WTC11 (cell line): ENCODE results near the gene CIBAR2. TPM values are rescaled to one million over a fixed set of nuclear protein-coding genes. Genes with fewer than 3 reads are reported as not detected.

Experiments
- ATAC-seq: fragments of 200-7000 bp; cut with Tn5 transposase; 2 replicates; pipeline ENCODE4 v1.10.0; 2021; ENCODE audit warnings: mild to moderate bottlenecking, moderate library complexity
- CTCF ChIA-PET: fragments of 300-600 bp; sonication (Branson Sonifier 250); formaldehyde crosslinking; loops from one replicate; lab custom pipeline; 2021; ENCODE audit warnings: antibody characterized with exemption; lab: Charles Lee
- POLR2A ChIA-PET: fragments of 350-600 bp; sonication (Branson Sonifier 250); formaldehyde crosslinking; loops from one replicate; lab custom pipeline; 2021; ENCODE audit warnings: antibody characterized with exemption; lab: Charles Lee
- DNase-seq: peaks from one replicate; pipeline ENCODE4 v3.0.0; 2021; ENCODE audit warnings: low spot score
- H3K27ac Mint-ChIP-seq: 2 replicates; pipeline ENCODE4 v1.8.0; 2021; ENCODE audit warnings: mixed read lengths
- H3K27me3 Mint-ChIP-seq: 2 replicates; pipeline ENCODE4 v1.8.0; 2021; ENCODE audit warnings: low read depth, mild to moderate bottlenecking, moderate library complexity, mixed read lengths
- H3K36me3 Mint-ChIP-seq: 2 replicates; pipeline ENCODE4 v1.8.0; 2021; ENCODE audit warnings: mixed read lengths
- H3K4me1 Mint-ChIP-seq: 2 replicates; pipeline ENCODE4 v1.8.0; 2022; ENCODE audit warnings: mixed read lengths
- H3K4me3 Mint-ChIP-seq: 2 replicates; pipeline ENCODE4 v1.8.0; 2021; ENCODE audit warnings: mild to moderate bottlenecking, moderate library complexity, mixed read lengths
- H3K9me3 Mint-ChIP-seq: 2 replicates; pipeline ENCODE4 v1.8.0; 2021; ENCODE audit warnings: mixed read lengths
- AR ChIP-seq: fragments of 250-450 bp; sonication (Bioruptor Pico); IDR thresholded peaks from 2 replicates; pipeline ENCODE4 v1.9.0; 2021; ENCODE audit warnings: mild to moderate bottlenecking
- ARID4B ChIP-seq: sonication (generic); formaldehyde crosslinking; IDR thresholded peaks from 2 replicates; pipeline ENCODE4 v1.8.0; 2023; ENCODE audit warnings: missing genetic modification reagents, mild to moderate bottlenecking, borderline replicate concordance
- ATF2 ChIP-seq: sonication (generic); formaldehyde crosslinking; IDR thresholded peaks from 2 replicates; pipeline ENCODE4 v1.8.1; 2022; ENCODE audit warnings: low read depth, missing genetic modification reagents, borderline replicate concordance
- ATF3 ChIP-seq: sonication (generic); formaldehyde crosslinking; conservative IDR thresholded peaks from 2 replicates; pipeline ENCODE4 v1.8.1; 2022; ENCODE audit warnings: mild to moderate bottlenecking, missing genetic modification reagents
- CTCF ChIP-seq: fragments of 200-600 bp; IDR thresholded peaks from 2 replicates; pipeline ENCODE4 v1.8.0; 2022; ENCODE audit warnings: antibody characterized with exemption
- ERG ChIP-seq: fragments of 250-450 bp; sonication (Bioruptor Pico); IDR thresholded peaks from 2 replicates; pipeline ENCODE4 v1.8.0; 2021; ENCODE audit warnings: mild to moderate bottlenecking
- ETV6 ChIP-seq: sonication (generic); formaldehyde crosslinking; IDR thresholded peaks from 2 replicates; pipeline ENCODE4 v1.8.1; 2022; ENCODE audit warnings: mild to moderate bottlenecking, missing genetic modification reagents
- MAX ChIP-seq: sonication (generic); formaldehyde crosslinking; IDR thresholded peaks from 2 replicates; pipeline ENCODE4 v1.8.0; 2022; ENCODE audit warnings: mild to moderate bottlenecking, missing genetic modification reagents
- NFE2L1 ChIP-seq: sonication (generic); formaldehyde crosslinking; IDR thresholded peaks from 2 replicates; pipeline ENCODE4 v1.8.1; 2023; ENCODE audit warnings: missing genetic modification reagents
- NFYB ChIP-seq: sonication (generic); formaldehyde crosslinking; conservative IDR thresholded peaks from 2 replicates; pipeline ENCODE4 v1.8.0; 2022; ENCODE audit warnings: low read depth, missing genetic modification reagents
- RORB ChIP-seq: fragments of 250-450 bp; sonication (Bioruptor Pico); IDR thresholded peaks from 2 replicates; pipeline ENCODE4 v1.9.0; 2021; ENCODE audit warnings: mild to moderate bottlenecking
- USF1 ChIP-seq: sonication (generic); formaldehyde crosslinking; IDR thresholded peaks from 2 replicates; pipeline ENCODE4 v1.8.0; 2022; ENCODE audit warnings: mild to moderate bottlenecking, missing genetic modification reagents
- ZBTB21 ChIP-seq: sonication (generic); formaldehyde crosslinking; IDR thresholded peaks from 2 replicates; pipeline ENCODE4 v1.8.1; 2023; ENCODE audit warnings: mild to moderate bottlenecking, missing genetic modification reagents, borderline replicate concordance
- ZNF232 ChIP-seq: sonication (generic); formaldehyde crosslinking; IDR thresholded peaks from 2 replicates; pipeline ENCODE4 v1.8.0; 2022; ENCODE audit warnings: mild to moderate bottlenecking, missing genetic modification reagents
- ZSCAN18 ChIP-seq: fragments of 250-450 bp; sonication (Bioruptor Pico); IDR thresholded peaks from 2 replicates; pipeline ENCODE4 v2.1.2; 2022; ENCODE audit warnings: mild to moderate bottlenecking, moderate library complexity
- total RNA-seq: library from RNA; stranded (reverse); gene quantifications from 3 replicates; pipeline ENCODE4 v1.2.3, GENCODE V29; 2021

CIBAR2 gene
- total RNA-seq, 1 experiment from 2014 or later: not detected

- TF ChIP-seq AR (no peak), ZNF232 (CRISPR knock-in tag) (no peak), RORB (no peak)
- TF ChIP-seq, all 79 proteins: peak for 0
Observed at GRCh38 chr16:85094812-85095211, 17.5 kb downstream of the CIBAR2 start (continued).

- CTCF ChIA-PET: interaction anchor here (0.6 to 3.0 kb wide), 2 partner anchors 8 to 383 kb away, joined by 3 to 31 read pairs; no protein-coding TSS in a partner anchor
Observed at GRCh38 chr16:85094176-85094805, 18.0 kb downstream of the CIBAR2 start.

GRCh38 chr16:85093705-85094104, 18.6 kb downstream of the CIBAR2 start:
- no peak overlapping the region for H3K4me3 Mint-ChIP-seq
- peaks cover 14% of the 10 kb centered on the region for H3K4me1 Mint-ChIP-seq
- no peak for DNase-seq
- ChIA-PET CTCF (interaction anchor here (0.6 kb wide), 1 partner anchor 382 kb away, joined by 3 read pairs; no protein-coding TSS in a partner anchor), POLR2A (no interaction called here)
- no peaks in the 10 kb centered on the region for H3K9me3 Mint-ChIP-seq
- no peaks in the 10 kb centered on the region for H3K36me3 Mint-ChIP-seq
- H3K27me3 Mint-ChIP-seq: no peaks in the 10 kb centered on the region; the same call in 1 of the 2 replicates
- no peak for ATAC-seq
- no peak overlapping the region for H3K27ac Mint-ChIP-seq
- TF ChIP-seq CTCF (no peak), RORB (no peak), USF1 (CRISPR knock-in tag) (no peak), ATF2 (CRISPR knock-in tag) (no peak), ETV6 (no peak), ARID4B (CRISPR knock-in tag) (no peak), ERG (CRISPR knock-in tag) (no peak), ATF3 (no peak), ZBTB21 (CRISPR knock-in tag) (no peak)

More at GRCh38 chr16:85094176-85094805, 18.0 kb downstream of the CIBAR2 start:
- Mint-ChIP-seq H3K4me1 (peaks cover 14% of the 10 kb centered on the region), H3K27me3 (no peaks in the 10 kb centered on the region; the same call in 1 of the 2 replicates), H3K27ac (no peak overlapping the region), H3K4me3 (no peak overlapping the region), H3K9me3 (no peaks in the 10 kb centered on the region), H3K36me3 (no peaks in the 10 kb centered on the region)
- no peak for DNase-seq
- POLR2A ChIA-PET: no interaction called here
- no peak for ATAC-seq
- no peak for TF ChIP-seq NFYB (CRISPR knock-in tag)
- no peak for TF ChIP-seq NFE2L1 (CRISPR knock-in tag)
- TF ChIP-seq MAX: no peak
- TF ChIP-seq ZSCAN18 (CRISPR knock-in tag): no peak
